Karpas-422 (cell line): ENCODE data around the gene ZNF692. TPM values are rescaled to one million over a fixed set of nuclear protein-coding genes. Genes with fewer than 3 reads are reported as not detected.

Experiments
- DNase-seq: peaks from one replicate; pipeline ENCODE4 v3.0.0-alpha.2; 2015
- H2AFZ ChIP-seq: fragments of 200-600 bp; sonication (generic); 2 replicates; pipeline ENCODE4 v1.6.1; 2014; ENCODE audit warnings: antibody characterized with exemption, low read length, mixed read lengths
- H3K27ac ChIP-seq: fragments of 200-600 bp; sonication (generic); 2 replicates; pipeline ENCODE4 v1.5.1; 2014; ENCODE audit warnings: mild to moderate bottlenecking, low read length, moderate library complexity
- H3K27me3 ChIP-seq: fragments of 200-600 bp; sonication (generic); 2 replicates; pipeline ENCODE4 v1.6.1; 2014; ENCODE audit warnings: low read length, mixed read lengths
- H3K36me3 ChIP-seq: fragments of 200-600 bp; sonication (generic); 2 replicates; pipeline ENCODE4 v1.6.1; 2014; ENCODE audit warnings: low read length, mixed read lengths; ENCODE audit not compliant: insufficient read depth
- H3K4me1 ChIP-seq: fragments of 200-600 bp; sonication (generic); 2 replicates; pipeline ENCODE4 v1.6.1; 2014; ENCODE audit warnings: mild to moderate bottlenecking, low read length, mixed read lengths
- H3K4me2 ChIP-seq: fragments of 200-600 bp; sonication (generic); 2 replicates; pipeline ENCODE4 v1.6.1; 2014; ENCODE audit warnings: low read length, low read depth, mild to moderate bottlenecking; ENCODE audit not compliant: poor library complexity, severe bottlenecking
- H3K4me3 ChIP-seq: fragments of 200-600 bp; sonication (generic); 2 replicates; pipeline ENCODE4 v1.5.1; 2014; ENCODE audit warnings: mild to moderate bottlenecking, antibody characterized with exemption, low read length, mixed read lengths
- H3K79me2 ChIP-seq: fragments of 200-600 bp; sonication (generic); 2 replicates; pipeline ENCODE4 v1.6.1; 2014; ENCODE audit warnings: mild to moderate bottlenecking, low read length, mixed read lengths
- H3K9ac ChIP-seq: fragments of 200-600 bp; sonication (generic); 2 replicates; pipeline ENCODE4 v1.6.0; 2014; ENCODE audit warnings: low read length
- H3K9me2 ChIP-seq: fragments of 200-600 bp; sonication (generic), shearing (Covaris generic); replicated peaks from 2 replicates; pipeline ENCODE4 v1.6.0; 2014; ENCODE audit warnings: mild to moderate bottlenecking, low read length, moderate library complexity; ENCODE audit not compliant: insufficient read depth
- H3K9me3 ChIP-seq: fragments of 300-700, 200-600 bp; sonication (generic); 2 replicates; pipeline ENCODE4 v1.6.1; 2014; ENCODE audit warnings: low read length, mixed read lengths
- H4K20me1 ChIP-seq: fragments of 200-600 bp; sonication (generic); 2 replicates; pipeline ENCODE4 v1.6.1; 2014; ENCODE audit warnings: mild to moderate bottlenecking, antibody characterized with exemption, low read length, low read depth; ENCODE audit not compliant: insufficient read depth
- total RNA-seq: library from RNA; depleted of rRNA; stranded (reverse); fragments of >200 nt; shearing (Covaris generic); gene quantifications from 2 replicates; pipeline ENCODE4 v1.2.3, GENCODE V29; 2014; ENCODE audit warnings: low replicate concordance

Gene ZNF692
- total RNA-seq, 1 experiment from 2014 or later, result 27.2 TPM

GRCh38 chr1:248862998-248863881 is 4.4 kb upstream of the ZNF692 start:
- Histone ChIP-seq H3K4me3 (peak overlapping the region; percentile 75), H3K27ac (no peak overlapping the region), H3K9ac (peak overlapping the region; percentile 78), H2AFZ (peak overlapping the region; percentile 89), H3K4me2 (peak overlapping the region; percentile 83), H3K79me2 (peaks cover 2% of the 10 kb centered on the region), H3K9me2 (no peaks in the 10 kb centered on the region), H3K27me3 (no peaks in the 10 kb centered on the region), H3K36me3 (no peaks in the 10 kb centered on the region), H3K9me3 (no peaks in the 10 kb centered on the region), H4K20me1 (no peaks in the 10 kb centered on the region), H3K4me1 (peaks cover 34% of the 10 kb centered on the region)
- DNase-seq, result peak; percentile 89

GRCh38 chr1:248862695-248862997 is 3.8 kb upstream of the ZNF692 start:
- DNase-seq, result peak; percentile 64
- Histone ChIP-seq H4K20me1 (no peaks in the 10 kb centered on the region), H3K9ac (peak overlapping the region; percentile 78), H3K79me2 (peaks cover 8% of the 10 kb centered on the region), H3K27ac (no peak overlapping the region), H2AFZ (peak overlapping the region; percentile 89), H3K9me3 (no peaks in the 10 kb centered on the region), H3K36me3 (no peaks in the 10 kb centered on the region), H3K4me1 (peaks cover 40% of the 10 kb centered on the region), H3K27me3 (no peaks in the 10 kb centered on the region), H3K4me2 (peak overlapping the region; percentile 83), H3K9me2 (no peaks in the 10 kb centered on the region), H3K4me3 (peak overlapping the region; percentile 75)

GRCh38 chr1:248861616-248862015 is 2.7 kb upstream of the ZNF692 start:
- Histone ChIP-seq H3K27ac (no peak overlapping the region), H3K9me3 (no peaks in the 10 kb centered on the region), H3K4me3 (no peak overlapping the region), H3K27me3 (no peaks in the 10 kb centered on the region), H3K9ac (no peak overlapping the region), H4K20me1 (no peaks in the 10 kb centered on the region), H2AFZ (no peak overlapping the region), H3K4me2 (no peak overlapping the region), H3K36me3 (no peaks in the 10 kb centered on the region), H3K4me1 (peaks cover 50% of the 10 kb centered on the region), H3K9me2 (no peaks in the 10 kb centered on the region), H3K79me2 (peaks cover 18% of the 10 kb centered on the region)
- DNase-seq, result peak; percentile 40

- Histone ChIP-seq H3K9me2 (no peaks in the 10 kb centered on the region), H3K79me2 (peaks cover 31% of the 10 kb centered on the region), H4K20me1 (no peaks in the 10 kb centered on the region), H3K27me3 (no peaks in the 10 kb centered on the region), H3K36me3 (no peaks in the 10 kb centered on the region), H3K4me2 (peak overlapping the region; percentile 86), H2AFZ (no peak overlapping the region), H3K4me1 (peaks cover 57% of the 10 kb centered on the region), H3K27ac (no peak overlapping the region), H3K9ac (peak overlapping the region; percentile 97), H3K4me3 (peak overlapping the region; percentile 70), H3K9me3 (no peaks in the 10 kb centered on the region)
- no peak for DNase-seq
Observed at GRCh38 chr1:248860007-248860406, 1.1 kb upstream of the ZNF692 start.

- Histone ChIP-seq H3K4me2 (peak overlapping the region; percentile 86), H4K20me1 (no peaks in the 10 kb centered on the region), H3K4me1 (peaks cover 47% of the 10 kb centered on the region), H3K27ac (peak overlapping the region; percentile 65), H3K4me3 (peak overlapping the region; percentile 86), H3K27me3 (no peaks in the 10 kb centered on the region), H3K79me2 (peaks cover 31% of the 10 kb centered on the region), H3K9me2 (no peaks in the 10 kb centered on the region), H3K36me3 (peaks cover 9% of the 10 kb centered on the region), H3K9me3 (no peaks in the 10 kb centered on the region), H2AFZ (peak overlapping the region; percentile 74), H3K9ac (peak overlapping the region; percentile 97)
- DNase-seq, result peak; percentile 77
Observed at GRCh38 chr1:248858096-248858890, 592 bp downstream of the ZNF692 start.

GRCh38 chr1:248857749-248858095 is 1.2 kb downstream of the ZNF692 start:
- Histone ChIP-seq H3K9me2 (no peaks in the 10 kb centered on the region), H4K20me1 (no peaks in the 10 kb centered on the region), H3K27me3 (no peaks in the 10 kb centered on the region), H3K36me3 (peaks cover 12% of the 10 kb centered on the region), H3K27ac (peak overlapping the region; percentile 65), H3K9me3 (no peaks in the 10 kb centered on the region), H3K9ac (peak overlapping the region; percentile 97), H3K4me2 (peak overlapping the region; percentile 86), H3K79me2 (peaks cover 31% of the 10 kb centered on the region), H2AFZ (peak overlapping the region; percentile 74; the same call in 1 of the 2 replicates), H3K4me1 (peaks cover 45% of the 10 kb centered on the region), H3K4me3 (peak overlapping the region; percentile 86)
- no peak for DNase-seq

- H3K9me3 ChIP-seq, result no peaks in the 10 kb centered on the region
- peaks cover 31% of the 10 kb centered on the region for H3K79me2 ChIP-seq
- peak overlapping the region; percentile 65; the same call in 1 of the 2 replicates for H3K27ac ChIP-seq
- peak overlapping the region; percentile 97 for H3K9ac ChIP-seq
- no peaks in the 10 kb centered on the region for H3K27me3 ChIP-seq
- DNase-seq, result no peak
- H3K4me1 ChIP-seq, result peaks cover 46% of the 10 kb centered on the region
- H3K4me2 ChIP-seq, result peak overlapping the region; percentile 86
- H4K20me1 ChIP-seq, result no peaks in the 10 kb centered on the region
- H3K36me3 ChIP-seq, result peaks cover 12% of the 10 kb centered on the region
- H2AFZ ChIP-seq, result no peak overlapping the region
- peak overlapping the region; percentile 86 for H3K4me3 ChIP-seq
- no peaks in the 10 kb centered on the region for H3K9me2 ChIP-seq
Observed at GRCh38 chr1:248857201-248857600, 1.7 kb downstream of the ZNF692 start.

- Histone ChIP-seq H2AFZ (no peak overlapping the region), H3K4me1 (peaks cover 47% of the 10 kb centered on the region), H4K20me1 (no peaks in the 10 kb centered on the region), H3K36me3 (peaks cover 12% of the 10 kb centered on the region), H3K9me2 (no peaks in the 10 kb centered on the region), H3K27me3 (no peaks in the 10 kb centered on the region), H3K4me3 (0 out of 2 replicates have a peak overlapping the region, but pooled peaks have one; percentile 1), H3K9me3 (no peaks in the 10 kb centered on the region), H3K79me2 (peaks cover 31% of the 10 kb centered on the region), H3K27ac (no peak overlapping the region), H3K9ac (peak overlapping the region; percentile 97; the same call in 1 of the 2 replicates), H3K4me2 (peak overlapping the region; percentile 5)
- no peak for DNase-seq
Observed at GRCh38 chr1:248856176-248856575, 2.7 kb downstream of the ZNF692 start.
